ENCODE data around the gene ZMYND8. TPM values are rescaled to one million over a fixed set of nuclear protein-coding genes. Genes with fewer than 3 reads are reported as not detected.

Gene ZMYND8
- total RNA-seq, 4 donors from 2014 or later = 32.2 to 78.9 (median 54.4) TPM

DNA sequence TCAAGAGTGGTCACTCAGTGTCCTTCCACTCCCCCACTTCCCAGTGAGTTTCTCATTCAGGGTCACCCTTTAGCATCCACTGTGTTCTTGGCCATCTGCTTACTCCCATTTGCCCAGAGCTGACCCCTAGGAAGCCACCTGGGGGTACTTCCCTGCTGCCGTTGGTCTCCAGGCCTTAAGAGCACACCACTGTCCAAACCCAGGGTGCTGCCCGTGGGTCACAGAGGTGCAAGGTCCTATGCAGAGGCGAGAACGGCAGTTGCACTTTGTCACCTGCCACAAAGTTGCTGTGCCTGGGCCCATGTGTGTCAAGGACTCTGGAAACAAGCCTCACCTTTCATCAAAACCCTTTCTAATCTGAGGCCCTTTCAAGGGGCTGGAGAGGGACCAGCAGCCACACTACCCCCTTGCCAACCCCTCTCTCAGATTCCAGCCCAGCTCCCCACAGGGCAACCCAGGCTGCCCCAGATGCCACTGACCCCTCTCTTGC lies 191.1 kb downstream of the ZMYND8 start:
- peaks cover 0 to 3% (median 0%) of the 10 kb centered on the region in 3 donors for H3K4me1 ChIP-seq
- no peak for ATAC-seq
- H3K27me3 ChIP-seq = no peaks in the 10 kb centered on the region
- H3K9me3 ChIP-seq = no peaks in the 10 kb centered on the region
- TF ChIP-seq POLR2AphosphoS5 (IDR thresholded peaks at IDR 0.05) (no peak), POLR2A (IDR thresholded peaks at IDR 0.05) (no peak), EP300 (IDR thresholded peaks at IDR 0.05) (no peak)
- TF ChIP-seq, protein P1, sequence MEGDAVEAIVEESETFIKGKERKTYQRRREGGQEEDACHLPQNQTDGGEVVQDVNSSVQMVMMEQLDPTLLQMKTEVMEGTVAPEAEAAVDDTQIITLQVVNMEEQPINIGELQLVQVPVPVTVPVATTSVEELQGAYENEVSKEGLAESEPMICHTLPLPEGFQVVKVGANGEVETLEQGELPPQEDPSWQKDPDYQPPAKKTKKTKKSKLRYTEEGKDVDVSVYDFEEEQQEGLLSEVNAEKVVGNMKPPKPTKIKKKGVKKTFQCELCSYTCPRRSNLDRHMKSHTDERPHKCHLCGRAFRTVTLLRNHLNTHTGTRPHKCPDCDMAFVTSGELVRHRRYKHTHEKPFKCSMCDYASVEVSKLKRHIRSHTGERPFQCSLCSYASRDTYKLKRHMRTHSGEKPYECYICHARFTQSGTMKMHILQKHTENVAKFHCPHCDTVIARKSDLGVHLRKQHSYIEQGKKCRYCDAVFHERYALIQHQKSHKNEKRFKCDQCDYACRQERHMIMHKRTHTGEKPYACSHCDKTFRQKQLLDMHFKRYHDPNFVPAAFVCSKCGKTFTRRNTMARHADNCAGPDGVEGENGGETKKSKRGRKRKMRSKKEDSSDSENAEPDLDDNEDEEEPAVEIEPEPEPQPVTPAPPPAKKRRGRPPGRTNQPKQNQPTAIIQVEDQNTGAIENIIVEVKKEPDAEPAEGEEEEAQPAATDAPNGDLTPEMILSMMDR (IDR thresholded peaks at IDR 0.05) = no peak
- H3K27ac ChIP-seq = no peak overlapping the region
- WGBS, 2 donors (ENCODE audit: low coverage in 1 of 2) = 80 to 100% methylated on average over 1 of the region's 4 CpGs
- no peaks in the 10 kb centered on the region for H3K36me3 ChIP-seq
- no peak overlapping the region for H3K4me3 ChIP-seq

- H3K4me1 ChIP-seq = no peaks in the 10 kb centered on the region
- WGBS, 2 donors (ENCODE audit: low coverage in 1 of 2) = 94% methylated on average over 7 of the region's 13 CpGs; no CpG with 5 or more reads in 1 of the 2 donors
- no peak overlapping the region for H3K4me3 ChIP-seq
- no peaks in the 10 kb centered on the region for H3K36me3 ChIP-seq
- no peak overlapping the region for H3K27ac ChIP-seq
- TF ChIP-seq POLR2AphosphoS5 (IDR thresholded peaks at IDR 0.05) (no peak), EP300 (IDR thresholded peaks at IDR 0.05) (no peak), POLR2A (IDR thresholded peaks at IDR 0.05) (no peak)
- TF ChIP-seq, protein P1 (IDR thresholded peaks at IDR 0.05) = no peak
- H3K27me3 ChIP-seq = no peaks in the 10 kb centered on the region
- no peaks in the 10 kb centered on the region for H3K9me3 ChIP-seq
- ATAC-seq = no peak
Observed at GRCh38 chr20:47164140-47164539, 192.4 kb downstream of the ZMYND8 start.

DNA sequence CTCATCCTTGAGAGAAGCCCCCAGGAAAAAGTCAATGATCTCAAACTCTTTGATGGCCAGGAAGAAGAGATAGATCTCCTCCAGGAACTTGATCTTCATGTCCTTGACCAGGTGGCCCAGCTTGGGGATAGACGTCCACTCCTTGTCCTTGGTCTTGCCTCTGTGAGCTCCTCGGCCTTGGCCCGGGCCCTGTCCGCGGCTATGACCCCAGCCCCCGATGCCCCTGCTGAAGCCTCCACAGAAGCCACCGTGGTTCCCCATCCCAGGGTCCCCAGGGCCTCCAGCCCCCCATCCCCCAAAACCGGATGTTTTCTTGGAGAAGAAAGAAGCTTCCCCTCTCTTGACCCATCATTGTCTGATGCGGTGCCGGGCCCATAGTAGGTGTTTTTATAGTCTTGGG lies 195.1 kb downstream of the ZMYND8 start:
- H3K4me3 ChIP-seq = no peak overlapping the region
- H3K36me3 ChIP-seq = no peaks in the 10 kb centered on the region
- no peaks in the 10 kb centered on the region for H3K4me1 ChIP-seq
- WGBS, 2 donors (ENCODE audit: low coverage in 1 of 2) = 90% methylated on average over 2 of the region's 10 CpGs; no CpG with 5 or more reads in 1 of the 2 donors
- H3K9me3 ChIP-seq = no peaks in the 10 kb centered on the region
- H3K27me3 ChIP-seq = no peaks in the 10 kb centered on the region
- ATAC-seq = no peak
- TF ChIP-seq, protein P1 (IDR thresholded peaks at IDR 0.05) = no peak
- TF ChIP-seq POLR2AphosphoS5 (IDR thresholded peaks at IDR 0.05) (no peak), EP300 (IDR thresholded peaks at IDR 0.05) (no peak), POLR2A (IDR thresholded peaks at IDR 0.05) (no peak)
- H3K27ac ChIP-seq = no peak overlapping the region

GRCh38 chr20:47160992-47161391 lies 195.5 kb downstream of the ZMYND8 start:
- H3K27me3 ChIP-seq = no peaks in the 10 kb centered on the region
- H3K4me3 ChIP-seq = no peak overlapping the region
- no peaks in the 10 kb centered on the region for H3K9me3 ChIP-seq
- no peaks in the 10 kb centered on the region for H3K36me3 ChIP-seq
- WGBS, 2 donors (ENCODE audit: low coverage in 1 of 2) = 100% methylated on average over 2 of the region's 14 CpGs; no CpG with 5 or more reads in 1 of the 2 donors
- no peak for ATAC-seq
- no peak overlapping the region for H3K27ac ChIP-seq
- TF ChIP-seq EP300 (IDR thresholded peaks at IDR 0.05) (no peak), POLR2AphosphoS5 (IDR thresholded peaks at IDR 0.05) (no peak), POLR2A (IDR thresholded peaks at IDR 0.05) (no peak)
- TF ChIP-seq, protein P1 (IDR thresholded peaks at IDR 0.05) = no peak
- H3K4me1 ChIP-seq = no peaks in the 10 kb centered on the region

GRCh38 chr20:47160240-47160639 lies 196.3 kb downstream of the ZMYND8 start:
- no peaks in the 10 kb centered on the region for H3K9me3 ChIP-seq
- WGBS, 2 donors (ENCODE audit: low coverage in 1 of 2) = 82 to 93% methylated on average over 6 of the region's 7 CpGs

More at GRCh38 chr20:47160240-47160639, 196.3 kb downstream of the ZMYND8 start:
- TF ChIP-seq, protein P1 (IDR thresholded peaks at IDR 0.05) = no peak
- TF ChIP-seq POLR2A (IDR thresholded peaks at IDR 0.05) = no peak
- no peak for TF ChIP-seq EP300 (IDR thresholded peaks at IDR 0.05)
- no peak for TF ChIP-seq POLR2AphosphoS5 (IDR thresholded peaks at IDR 0.05)
- Histone ChIP-seq H3K4me1 (no peaks in the 10 kb centered on the region), H3K36me3 (no peaks in the 10 kb centered on the region), H3K27me3 (no peaks in the 10 kb centered on the region), H3K27ac (no peak overlapping the region), H3K4me3 (no peak overlapping the region)
- ATAC-seq = no peak
